GM18907 (cell line): Measurements from ENCODE around the gene SLC2A5.
"Not testable (repeated sequence)": the region's sequence is repeated elsewhere in the genome, so short reads cannot be mapped to it uniquely, and the experiment has no call there.

Experiments
- ATAC-seq: cut with Tn5 transposase; IDR thresholded peaks from one replicate; pipeline ENCODE4 v1.9.1; 2021; ENCODE audit warnings: mild to moderate bottlenecking, moderate library complexity; ENCODE audit not compliant: unreplicated experiment

The SLC2A5 gene

DNA sequence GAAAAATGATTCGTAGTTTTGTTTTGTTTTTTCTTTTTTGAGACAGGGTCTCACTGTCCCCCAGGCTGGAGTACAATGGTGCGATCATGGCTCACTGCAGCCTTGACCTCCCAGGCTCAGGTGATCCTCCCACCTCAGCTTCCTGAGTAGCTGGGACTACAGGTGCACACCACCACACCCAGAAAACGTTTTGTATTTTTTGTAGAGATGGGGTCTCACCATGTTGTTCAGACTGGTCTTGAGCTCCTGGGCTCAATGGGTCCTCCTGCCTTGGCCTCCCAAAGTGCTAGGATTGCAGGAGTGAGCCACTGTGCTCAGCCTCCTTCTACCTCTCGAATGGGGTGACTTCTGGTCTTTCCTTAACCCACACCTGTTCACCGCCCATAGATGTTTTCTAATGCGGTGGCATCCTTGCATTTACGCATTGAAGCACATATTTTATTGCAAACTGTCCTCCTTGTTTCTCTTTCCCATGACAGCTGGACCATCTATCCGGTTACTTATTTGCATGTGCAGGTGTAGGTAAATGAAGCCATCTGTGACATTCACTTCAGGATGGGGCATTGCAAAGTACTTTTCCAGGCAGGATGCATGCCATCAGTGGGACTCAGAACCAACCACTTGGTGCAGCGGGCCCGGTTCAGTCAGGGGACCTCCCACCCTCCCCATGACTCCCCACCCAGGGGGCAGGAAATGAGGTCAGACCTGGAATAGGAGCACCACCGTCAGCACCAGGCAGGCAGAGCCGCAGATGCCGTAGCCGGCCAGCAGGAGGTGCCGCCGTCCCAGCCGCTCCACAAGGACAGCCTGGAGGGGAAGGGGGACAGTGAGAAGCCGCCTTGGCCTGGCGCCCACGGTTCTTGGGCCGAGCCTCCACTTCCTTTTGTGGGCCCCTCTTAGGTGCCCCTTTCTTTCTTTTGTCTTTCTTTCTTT is 59.7 kb downstream of the SLC2A5 start:
- ATAC-seq, result no peak

DNA sequence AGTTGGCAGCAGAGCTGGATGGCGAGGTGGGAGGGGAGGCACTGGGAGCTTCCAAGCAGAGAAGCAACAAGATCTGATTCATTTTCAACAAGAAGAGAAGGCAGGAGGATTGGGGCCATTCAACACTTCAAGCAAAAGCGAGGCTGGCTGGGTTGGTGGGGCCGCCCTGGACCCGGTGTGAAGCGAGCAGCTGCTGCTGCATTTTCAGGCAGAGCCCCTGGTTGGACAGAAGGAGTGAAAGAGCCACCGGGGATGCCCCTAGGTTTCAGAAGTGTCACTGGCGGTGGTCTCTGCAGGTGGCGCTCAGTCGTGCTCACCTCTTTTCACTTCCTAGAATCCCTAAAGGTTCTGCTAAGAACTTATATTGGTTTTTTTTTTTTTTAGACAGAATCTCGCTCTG is 61.2 kb downstream of the SLC2A5 start:
- no peak for ATAC-seq

DNA sequence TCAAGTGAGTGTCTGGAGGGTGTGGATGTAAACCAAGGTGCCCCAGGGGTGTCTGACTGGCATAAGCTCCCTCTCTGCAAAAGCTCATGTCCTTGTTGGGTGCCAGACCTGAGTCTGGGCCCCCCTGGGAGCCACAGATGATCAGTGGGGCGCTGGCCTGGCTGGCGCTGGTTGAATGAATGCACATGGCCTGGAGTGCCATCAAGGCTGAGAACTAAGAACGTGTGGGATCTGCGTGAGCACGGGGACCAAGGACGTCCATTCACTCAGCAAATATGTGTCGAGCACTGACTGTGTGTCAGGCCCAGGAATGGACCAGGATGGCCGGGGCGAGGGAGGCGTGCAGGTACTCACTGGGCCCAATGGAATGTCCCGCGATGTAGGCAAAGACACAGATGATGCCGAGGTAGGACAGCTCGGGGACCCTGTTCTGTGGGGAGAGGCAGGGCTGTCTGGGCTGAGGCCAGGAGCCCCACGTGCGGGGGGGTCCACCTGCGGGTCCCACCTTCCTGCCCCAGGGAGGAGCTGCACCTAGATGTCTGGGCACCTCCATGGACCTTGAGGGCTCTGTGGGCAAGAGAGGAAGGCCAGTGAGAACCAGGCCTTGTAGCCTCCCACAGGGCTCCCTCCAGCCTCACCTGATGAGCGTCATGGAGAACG is 62.3 kb downstream of the SLC2A5 start:
- no peak for ATAC-seq

DNA sequence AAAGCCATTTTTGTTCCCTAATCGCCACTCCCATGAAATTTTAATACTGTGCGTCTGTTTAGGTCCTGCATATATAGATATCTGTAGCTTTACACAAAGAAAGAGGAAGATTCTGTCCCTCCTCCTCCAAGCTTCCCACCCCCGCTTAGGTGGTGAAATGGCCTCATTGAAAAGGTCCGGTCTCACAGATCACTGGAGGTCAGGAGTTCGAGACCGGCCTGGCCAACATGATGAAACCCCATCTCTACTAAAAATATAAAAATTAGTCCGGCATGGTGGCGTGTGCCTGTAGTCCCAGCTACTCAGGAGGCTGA is 64.1 kb downstream of the SLC2A5 start:
- ATAC-seq, result no peak

DNA sequence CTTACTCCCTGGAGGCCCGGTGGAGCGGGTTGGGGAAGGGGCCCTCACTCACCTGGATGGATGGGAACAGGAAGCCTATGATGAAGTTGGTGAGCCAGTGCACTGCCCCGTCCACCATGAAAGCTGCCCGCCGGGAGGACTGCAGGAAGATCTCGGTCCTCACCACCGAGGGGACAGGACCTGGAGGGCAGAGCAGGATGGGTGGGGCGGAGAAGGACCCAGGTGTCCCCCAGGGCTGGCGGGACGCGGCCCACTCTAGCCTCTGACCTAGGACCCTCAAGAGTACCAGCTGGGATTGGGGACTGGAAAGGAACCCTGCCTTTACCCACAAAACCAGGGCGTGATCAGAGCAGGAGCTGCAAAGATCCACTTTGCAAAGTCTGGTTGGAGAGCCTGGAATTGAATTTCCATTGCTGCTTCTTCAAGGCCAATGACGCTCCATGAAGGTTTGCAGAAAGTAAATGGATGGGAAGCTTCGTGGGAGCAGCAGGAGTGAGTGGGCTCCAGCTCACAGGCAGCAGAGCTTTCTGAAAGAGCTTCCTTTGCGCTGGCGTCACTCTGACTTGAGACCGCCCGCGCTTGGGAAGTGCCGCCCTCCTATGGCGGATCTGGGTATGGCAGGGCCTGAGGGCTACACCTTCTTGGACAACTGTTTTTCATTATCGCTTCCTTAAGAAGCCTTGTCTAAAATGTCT is 64.6 kb downstream of the SLC2A5 start:
- no peak for ATAC-seq

DNA sequence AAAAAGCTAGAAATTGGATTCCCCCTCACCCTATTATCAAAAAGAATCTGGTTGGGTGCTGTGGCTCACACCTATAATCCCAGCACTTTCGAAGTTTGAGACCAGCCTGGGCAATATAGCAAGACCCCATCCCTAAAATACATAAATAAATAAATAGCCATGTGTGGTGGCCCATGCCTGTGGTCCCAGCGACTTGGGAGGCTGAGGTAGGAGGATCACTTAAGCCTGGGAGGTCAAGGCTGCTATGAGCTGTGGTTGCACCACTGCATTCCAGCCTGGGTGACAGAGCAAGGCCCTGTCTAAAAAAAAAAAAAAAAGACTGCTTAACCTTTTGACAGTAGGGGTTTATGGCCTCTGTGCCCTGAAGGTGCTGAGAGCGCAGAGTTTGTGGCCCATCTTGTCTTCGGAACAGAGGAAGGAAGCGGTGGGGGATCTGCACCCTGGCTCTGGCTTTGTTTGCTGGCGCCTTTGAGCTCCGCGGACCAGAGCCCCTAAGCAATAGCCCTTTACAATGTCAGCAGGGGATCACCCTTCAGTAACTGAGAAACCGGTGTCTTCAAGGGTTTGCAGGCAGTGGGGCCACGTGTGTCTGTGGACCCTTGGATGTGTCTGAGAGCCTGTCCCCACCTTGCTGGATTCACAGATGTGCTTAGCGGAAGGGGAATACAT is 65.3 kb downstream of the SLC2A5 start:
- ATAC-seq, result no peak

DNA sequence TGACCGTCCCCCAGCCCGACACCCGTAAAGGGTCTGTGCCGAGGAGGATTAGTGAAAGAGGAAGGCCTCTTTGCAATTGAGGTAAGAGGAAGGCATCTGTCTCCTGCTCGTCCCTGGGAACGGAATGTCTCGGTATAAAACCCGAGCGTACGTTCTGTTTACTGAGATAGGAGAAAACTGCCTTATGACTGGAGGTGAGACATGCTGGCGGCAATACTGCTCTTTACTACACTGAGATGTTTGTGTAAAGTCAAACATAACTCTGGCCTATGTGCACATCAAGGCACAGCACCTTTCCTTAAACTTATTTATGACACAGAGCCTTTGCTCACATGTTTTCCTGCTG is 67.2 kb downstream of the SLC2A5 start:
- not testable (repeated sequence) for ATAC-seq

DNA sequence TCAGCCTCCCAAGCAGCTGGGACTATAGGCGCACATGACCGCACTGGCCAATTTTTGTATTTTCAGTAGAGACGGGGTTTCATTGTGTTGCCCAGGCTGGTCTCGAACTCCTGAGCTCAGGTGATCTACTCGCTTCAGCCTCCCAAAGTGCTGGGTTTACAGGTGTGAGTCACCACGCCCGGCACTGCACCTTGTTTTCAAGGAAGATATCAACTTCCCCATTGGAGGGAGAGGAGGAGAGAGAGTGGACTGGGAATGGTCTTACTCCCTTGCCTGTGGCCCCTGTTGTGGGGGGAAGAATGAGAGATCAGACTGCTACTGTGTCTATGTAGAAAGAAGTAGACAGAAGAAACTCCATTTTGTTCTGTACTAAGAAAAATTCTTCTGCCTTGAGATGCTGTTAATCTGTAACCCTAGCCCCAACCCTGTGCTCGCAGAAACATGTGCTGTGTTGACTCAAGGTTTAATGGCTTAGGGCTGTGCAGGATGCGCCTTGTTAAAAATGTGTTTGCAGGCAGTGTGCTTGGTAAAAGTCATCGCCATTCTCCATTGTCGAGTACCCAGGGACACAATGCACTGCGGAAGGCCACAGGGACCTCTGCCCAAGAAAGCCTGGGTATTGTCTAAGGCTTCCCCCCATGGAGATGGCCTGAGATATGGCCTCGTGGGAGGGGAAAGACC is 67.8 kb downstream of the SLC2A5 start:
- not testable (repeated sequence) for ATAC-seq

DNA sequence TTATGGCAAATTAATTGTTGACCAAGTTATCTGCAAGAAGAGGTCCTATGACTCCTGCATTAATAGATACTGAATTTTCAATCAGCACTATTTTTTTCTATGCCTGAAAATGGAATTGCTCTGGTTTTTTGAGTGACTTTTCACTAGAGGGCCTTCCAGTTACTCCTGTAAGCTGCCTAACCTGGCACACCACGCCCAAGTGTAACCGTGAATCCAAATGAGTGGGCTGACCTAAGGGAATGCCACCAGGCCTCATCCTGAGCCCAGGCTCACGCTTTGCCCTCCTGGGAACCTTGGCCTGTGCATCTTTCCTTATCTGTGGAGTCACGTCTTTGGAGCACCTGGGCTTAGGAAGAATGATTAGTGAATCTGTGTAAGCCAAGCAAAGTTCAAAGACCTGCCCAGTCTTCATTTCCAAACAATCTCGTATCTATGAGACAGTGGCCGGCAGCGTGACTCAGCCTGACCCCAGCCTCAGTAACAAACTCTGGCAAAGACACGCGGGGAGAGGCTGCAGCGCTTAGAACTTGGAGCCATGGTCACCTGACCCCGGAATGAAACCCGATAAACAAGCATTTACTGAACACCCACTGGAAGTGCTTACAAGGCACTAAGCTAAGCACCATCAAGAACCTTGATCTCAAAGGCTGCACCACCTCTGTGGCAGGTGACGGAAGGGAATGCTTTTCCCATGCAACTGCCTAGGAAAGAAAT is 75.3 kb downstream of the SLC2A5 start:
- not testable (repeated sequence) for ATAC-seq

DNA sequence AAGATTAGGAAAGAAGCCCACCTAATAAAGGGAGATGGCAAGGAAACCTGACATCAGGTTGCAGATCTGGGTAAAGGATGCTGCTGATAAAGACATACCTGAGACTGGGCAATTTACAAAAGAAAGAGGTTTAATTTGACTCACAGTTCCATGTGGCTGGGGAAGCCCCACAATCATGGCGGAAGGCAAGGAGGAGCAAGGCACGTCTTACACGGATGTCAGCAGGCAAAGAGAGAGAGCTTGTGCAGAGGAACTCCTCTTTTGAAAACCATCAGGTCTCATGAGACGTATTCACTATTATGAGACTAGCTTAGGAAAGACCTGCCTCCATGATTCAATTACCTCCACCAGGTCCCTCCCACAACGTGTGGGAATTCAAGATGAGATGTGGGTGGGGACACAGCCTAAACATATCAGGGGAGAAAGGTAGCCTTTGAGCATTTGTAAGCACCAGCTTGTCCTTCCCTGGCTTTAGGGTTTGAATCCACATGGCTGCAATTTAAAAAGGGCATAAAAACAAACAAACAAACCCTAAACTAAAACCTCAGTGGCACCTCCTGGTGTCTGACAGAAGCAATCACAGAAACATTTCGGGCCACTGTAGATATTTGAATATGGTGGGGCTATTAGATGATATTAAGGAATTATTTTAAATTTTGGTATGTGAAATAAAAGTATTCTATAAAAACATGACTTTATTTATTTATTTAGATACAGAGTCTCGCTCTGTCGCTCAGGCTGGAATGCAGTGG is 76.3 kb downstream of the SLC2A5 start:
- no peak for ATAC-seq

DNA sequence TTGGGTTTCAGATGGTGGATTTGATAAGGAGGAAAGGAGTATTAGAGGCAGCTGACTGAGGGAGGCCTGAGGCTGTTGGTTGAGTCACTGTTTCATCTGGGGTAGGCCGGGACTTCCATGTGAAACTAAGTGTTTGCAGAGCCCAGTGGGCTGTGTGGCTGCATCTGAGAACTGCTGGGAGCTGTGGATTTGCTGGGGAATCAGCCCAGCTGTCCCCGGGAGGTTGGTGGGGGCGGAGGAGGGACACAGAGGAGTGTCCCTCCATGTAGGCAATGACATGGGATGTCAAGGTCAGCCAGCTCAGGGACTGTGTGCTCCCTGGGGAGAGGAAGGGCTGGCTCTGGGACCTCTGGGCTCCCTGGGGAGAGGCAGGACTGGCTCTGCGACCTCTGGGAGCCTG is 79.6 kb downstream of the SLC2A5 start:
- ATAC-seq, result no peak

DNA sequence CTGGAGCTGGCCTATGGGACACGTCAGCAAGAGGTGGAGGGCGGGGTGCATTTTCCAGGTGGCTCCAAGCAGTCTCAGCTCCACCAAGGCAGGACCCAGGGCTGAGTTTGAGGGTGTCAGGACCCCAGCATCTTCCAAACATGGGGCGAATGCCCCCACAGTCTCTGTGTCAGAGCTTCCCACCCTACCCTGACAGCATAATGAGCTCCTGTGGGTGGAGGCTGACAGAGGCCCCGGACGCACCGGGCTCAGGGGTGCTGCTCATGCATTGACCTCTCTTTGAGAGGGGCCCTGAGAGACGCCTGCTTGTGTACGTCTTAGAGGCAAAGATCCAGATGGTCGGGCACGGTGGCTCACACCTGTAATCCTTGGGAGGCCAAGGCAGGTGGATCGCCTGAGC is 80.4 kb downstream of the SLC2A5 start:
- ATAC-seq, result no peak

DNA sequence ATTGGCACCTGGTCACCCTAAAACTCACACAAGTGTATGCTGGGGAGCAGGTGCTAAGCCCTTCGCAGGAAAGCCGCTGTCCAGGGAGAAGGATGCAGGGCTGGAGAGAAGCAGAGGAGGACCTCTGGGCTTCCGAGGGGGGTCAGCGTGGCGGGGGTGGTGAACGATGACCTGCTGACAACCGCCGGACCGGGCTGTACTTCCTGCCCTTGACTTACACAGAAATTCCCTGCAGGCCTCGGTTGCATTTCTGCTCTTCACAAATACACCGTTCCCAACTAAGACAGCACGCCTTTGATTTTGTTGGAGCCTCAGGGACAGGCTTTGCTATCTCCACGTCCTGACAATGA is 80.8 kb downstream of the SLC2A5 start:
- ATAC-seq, result no peak

DNA sequence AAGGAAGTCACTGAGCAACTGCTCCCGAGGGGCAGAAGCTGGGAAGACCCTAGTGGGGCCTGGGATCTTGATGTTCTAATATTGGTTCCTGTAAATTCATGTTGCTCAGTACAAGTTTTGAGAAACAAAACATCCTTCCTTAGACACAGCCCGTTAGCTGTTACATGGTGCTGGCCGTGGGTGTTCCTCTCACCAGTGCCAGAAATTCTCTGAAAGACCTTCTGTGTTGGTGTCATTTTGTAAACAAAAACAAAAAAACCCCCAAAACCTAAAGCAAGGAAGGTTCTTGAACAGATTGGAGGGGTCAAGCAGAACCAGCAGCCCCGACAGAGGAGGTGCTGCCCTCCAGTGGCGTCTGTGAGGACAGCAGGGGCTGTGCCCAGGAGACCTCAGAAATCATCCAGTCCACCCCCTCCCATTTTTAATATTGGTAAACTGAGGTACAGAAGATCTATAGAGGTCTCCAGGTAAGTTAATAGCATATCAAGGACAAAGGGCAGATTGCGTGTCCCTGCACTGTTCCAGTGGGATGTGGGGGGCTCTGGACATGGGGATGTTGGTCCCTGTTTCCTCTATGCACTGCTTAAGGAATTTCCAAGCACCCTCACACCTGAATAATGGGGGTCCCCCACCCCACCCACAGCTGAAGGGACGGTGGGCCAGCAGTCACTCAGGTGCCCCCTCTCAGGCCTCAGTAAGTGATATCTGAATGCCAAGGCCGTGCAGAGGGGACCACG is 81.4 kb downstream of the SLC2A5 start:
- ATAC-seq, result no peak

DNA sequence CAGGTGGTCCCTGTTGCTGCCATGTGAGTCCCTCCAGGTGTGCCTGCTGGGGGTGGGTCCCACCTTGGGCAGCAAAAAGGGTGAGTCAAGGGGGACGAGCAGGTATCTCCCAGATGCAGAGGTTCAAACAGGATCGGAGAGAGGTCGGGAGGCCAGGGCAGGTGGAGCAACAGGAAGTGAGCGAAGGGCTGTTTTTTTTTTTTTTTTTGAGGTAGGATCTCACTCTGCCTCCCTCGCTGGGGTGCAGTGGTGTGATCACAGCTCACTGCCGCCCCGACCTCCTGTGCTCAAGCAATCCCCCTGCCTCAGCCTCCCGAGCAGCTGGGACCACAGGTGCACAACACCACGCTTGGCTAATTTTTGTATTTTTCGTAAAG is 82.6 kb downstream of the SLC2A5 start:
- ATAC-seq, result no peak

DNA sequence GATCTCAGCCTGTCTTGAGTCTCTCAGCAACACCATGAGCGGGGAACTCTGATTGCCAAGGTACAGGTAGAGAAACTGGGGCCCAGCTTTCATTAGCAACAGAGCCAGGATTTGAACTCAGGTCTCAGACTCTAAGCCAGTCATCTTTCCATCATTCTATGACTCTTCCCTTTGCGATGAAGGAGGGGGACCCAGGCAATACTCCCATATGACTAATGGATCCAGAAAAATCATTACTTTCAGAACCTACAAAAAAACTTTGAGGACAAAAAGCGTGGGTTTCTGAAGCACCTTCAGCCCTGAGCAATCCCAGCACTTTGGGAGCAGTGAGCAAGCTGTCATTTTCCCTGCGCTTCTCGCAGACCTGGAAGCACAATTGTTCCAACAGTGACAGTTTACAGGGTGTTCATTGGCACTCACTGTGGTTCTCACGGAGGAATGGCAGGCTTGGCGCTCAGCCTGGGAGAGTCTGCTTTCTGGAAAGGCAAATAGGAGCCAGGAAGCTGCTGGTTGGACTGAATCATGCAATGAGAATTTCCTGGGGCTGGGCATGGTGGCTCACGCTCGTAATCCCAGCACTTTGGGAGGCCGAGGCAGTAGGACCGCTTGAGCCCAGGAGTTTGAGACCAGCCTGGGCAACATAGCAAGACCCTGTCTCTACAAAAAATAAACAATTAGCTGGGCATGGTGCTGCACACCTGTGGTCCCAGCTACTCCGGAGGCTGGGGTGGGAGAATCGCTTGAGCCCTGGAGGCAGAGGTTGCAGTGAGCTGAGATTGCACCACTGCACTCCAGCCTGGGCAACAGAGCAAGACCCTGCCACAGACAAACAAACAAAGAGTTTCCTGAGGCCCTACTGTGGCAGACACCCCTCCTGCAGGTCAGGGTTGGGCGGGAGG is 83.3 kb downstream of the SLC2A5 start:
- ATAC-seq, result no peak
